Stomach (tissue), 4 donors: ENCODE results near the gene PPARA.

Source experiments
- CTCF ChIP-seq, 7 experiments: fragments of 450-650 bp in 4 of 7; fragments of 200-600 bp in 3 of 7; sonication (generic) in 3 of 7; IDR thresholded peaks; one replicate each; pipeline ENCODE4 v1.5.1; 2016 to 2019; ENCODE audit warnings: antibody characterized with exemption in 7 of 7, control low read depth in 2 of 7, mild to moderate bottlenecking in 1 of 7
- POLR2A ChIP-seq, 4 donors: fragments of 450-650 bp; IDR thresholded peaks; one replicate each; pipeline ENCODE4 v1.6.1; 2016; ENCODE audit warnings: antibody characterized with exemption in 4 of 4, control low read depth in 2 of 4, mild to moderate bottlenecking in 1 of 4, moderate library complexity in 1 of 4

- TF ChIP-seq POLR2A (IDR thresholded peaks at IDR 0.05) (no peak), CTCF (IDR thresholded peaks at IDR 0.05) (no peak)
These were observed 13.2 kb downstream of the PPARA start for GRCh38 chr22:46163557-46163888.
